ENCODE data around the gene DPYSL5.

Gene DPYSL5

DNA sequence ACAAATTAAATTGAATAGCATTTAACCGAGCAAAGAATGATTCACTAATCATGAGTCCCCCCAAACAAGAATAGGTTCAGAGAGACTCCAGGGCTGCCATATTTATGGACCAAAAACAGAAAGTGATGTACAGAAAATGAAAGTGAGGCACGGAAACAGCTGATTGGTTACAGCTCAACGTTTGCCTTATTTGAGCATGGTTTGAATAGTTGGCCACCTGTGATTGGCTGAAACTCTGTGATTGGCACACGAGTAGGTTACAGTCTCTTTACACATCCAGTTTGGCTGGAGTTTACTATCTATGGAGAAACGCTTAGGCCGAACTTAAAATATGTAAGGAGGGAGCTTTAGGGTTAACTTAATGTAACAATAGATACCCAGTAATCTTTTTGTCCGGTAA, 27.0 kb upstream of the DPYSL5 start:
- Mint-ChIP-seq H3K36me3 (no peaks in the 10 kb centered on the region), H3K27ac (no peak overlapping the region), H3K9me3 (ENCODE audit: low read depth) (no peaks in the 10 kb centered on the region), H3K4me1 (ENCODE audit: low read depth) (no peaks in the 10 kb centered on the region), H3K27me3 (peaks cover 2% of the 10 kb centered on the region), H3K4me3 (no peak overlapping the region)

DNA sequence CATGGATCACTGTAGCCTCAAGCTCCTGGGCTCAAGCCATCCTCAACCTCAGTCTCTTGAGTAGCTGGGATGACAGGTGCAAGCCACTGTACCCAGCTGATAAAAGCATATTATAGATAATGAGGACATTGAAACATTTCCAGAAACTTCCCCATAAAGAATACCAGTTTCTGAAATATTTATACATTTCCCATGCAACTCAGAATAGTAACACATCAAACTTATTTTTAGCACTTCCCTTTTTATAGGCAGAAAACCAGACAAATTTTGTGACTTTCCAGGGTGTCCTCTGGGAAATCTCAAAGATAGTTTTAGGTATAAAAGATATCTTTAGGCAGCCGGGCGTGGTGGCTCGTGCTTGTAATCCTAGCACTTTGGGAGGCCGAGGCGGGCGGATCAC, 25.1 kb upstream of the DPYSL5 start:
- Mint-ChIP-seq H3K36me3 (no peaks in the 10 kb centered on the region), H3K27me3 (no peaks in the 10 kb centered on the region), H3K4me1 (ENCODE audit: low read depth) (no peaks in the 10 kb centered on the region), H3K9me3 (ENCODE audit: low read depth) (no peaks in the 10 kb centered on the region), H3K27ac (no peak overlapping the region), H3K4me3 (no peak overlapping the region)

DNA sequence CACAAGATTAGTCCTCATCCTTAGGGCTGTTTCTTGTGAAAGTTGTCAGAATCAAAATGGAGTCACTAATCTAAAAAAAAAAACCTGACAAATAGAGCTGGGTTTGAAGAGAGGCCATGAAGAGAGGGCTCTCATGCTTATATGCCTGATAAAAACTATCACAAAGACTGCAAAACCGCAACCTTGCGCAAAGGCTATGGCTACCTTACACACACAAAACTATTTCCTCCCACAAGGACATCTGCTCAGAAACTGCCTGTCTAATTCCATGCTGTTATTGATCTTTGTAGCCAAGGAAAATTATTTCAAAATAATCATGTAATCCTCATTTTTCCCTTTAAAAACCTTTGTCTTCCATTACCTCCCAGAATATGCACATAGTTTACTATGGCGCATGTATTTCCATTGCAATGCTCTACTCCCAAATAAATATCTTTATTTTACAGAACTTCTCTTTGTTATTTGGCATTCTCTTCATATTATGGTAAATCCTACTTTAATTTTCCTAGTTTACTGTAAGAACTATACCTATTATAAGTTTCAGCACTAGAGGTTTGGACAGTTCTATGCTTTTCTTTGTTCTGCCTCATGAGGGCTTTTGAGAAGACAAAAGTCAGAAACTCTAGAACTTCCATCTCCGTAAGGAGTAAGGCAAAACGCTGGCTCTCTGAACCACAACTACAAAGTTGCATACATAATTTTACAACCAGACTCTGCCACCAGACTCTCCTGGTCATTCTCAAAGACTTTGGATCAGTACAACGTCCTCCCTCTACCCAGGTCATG, 9.6 kb upstream of the DPYSL5 start:
- peaks cover 17% of the 10 kb centered on the region for H3K27me3 Mint-ChIP-seq
- H3K36me3 Mint-ChIP-seq: no peaks in the 10 kb centered on the region
- no peaks in the 10 kb centered on the region for H3K9me3 Mint-ChIP-seq (ENCODE audit: low read depth)
- H3K4me3 Mint-ChIP-seq: no peak overlapping the region
- H3K4me1 Mint-ChIP-seq (ENCODE audit: low read depth): no peaks in the 10 kb centered on the region
- no peak overlapping the region for H3K27ac Mint-ChIP-seq

DNA sequence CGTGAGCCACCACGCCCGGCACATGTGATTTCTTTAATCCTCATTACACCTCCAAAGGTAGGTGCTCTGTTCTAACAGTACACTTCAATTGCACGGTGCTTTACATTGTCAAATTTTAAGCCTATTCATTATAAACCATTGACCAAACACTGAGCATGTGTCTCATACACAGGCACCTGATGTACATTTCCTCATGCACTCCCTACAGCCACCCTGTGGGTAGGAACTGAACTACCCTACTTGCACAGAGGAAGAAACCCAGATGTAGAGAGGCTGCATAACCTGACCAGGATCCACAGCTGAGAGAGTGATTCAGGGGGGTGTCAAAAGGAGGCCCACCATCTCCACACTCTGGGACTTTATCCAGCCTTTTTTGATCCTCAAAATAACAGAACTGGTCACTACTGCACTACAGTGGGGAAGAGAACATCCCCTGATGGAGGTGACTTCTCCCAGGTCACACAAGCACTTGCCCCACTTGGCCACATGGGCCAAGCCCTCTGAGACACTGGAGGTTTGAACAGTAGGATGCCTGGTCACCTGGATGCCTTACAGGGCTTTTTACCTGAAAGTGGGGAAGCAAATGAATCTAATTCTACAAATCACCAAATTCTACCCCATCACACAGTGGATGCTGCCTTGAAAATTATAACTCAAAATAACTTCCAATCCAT, 6.9 kb upstream of the DPYSL5 start:
- H3K9me3 Mint-ChIP-seq (ENCODE audit: low read depth): no peaks in the 10 kb centered on the region

DNA sequence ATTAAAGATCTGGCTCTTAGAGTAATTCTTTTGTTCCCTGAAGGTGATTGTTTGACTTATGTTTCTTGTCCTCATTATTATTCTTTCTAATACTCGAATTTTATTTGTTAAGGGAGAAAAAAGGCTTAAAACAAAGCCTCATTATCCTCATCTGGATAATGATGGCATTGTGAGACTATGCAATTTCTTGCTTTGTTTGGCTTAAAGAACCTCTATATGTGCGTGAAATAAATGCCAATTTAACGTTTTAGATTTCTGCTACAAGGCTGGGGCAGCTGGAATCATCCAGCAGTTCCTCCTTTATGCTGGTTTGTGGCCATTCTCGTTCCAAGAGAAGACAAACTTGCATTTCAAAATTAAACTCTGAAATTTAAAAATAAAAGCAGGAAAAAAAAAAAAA, 4.9 kb upstream of the DPYSL5 start:
- Mint-ChIP-seq H3K36me3 (no peaks in the 10 kb centered on the region), H3K4me3 (no peak overlapping the region), H3K27me3 (peaks cover 26% of the 10 kb centered on the region), H3K9me3 (ENCODE audit: low read depth) (no peaks in the 10 kb centered on the region), H3K4me1 (ENCODE audit: low read depth) (peaks cover 8% of the 10 kb centered on the region), H3K27ac (no peak overlapping the region)

More for the DNA sequence above, 6.9 kb upstream of the DPYSL5 start:
- H3K4me1 Mint-ChIP-seq (ENCODE audit: low read depth): no peaks in the 10 kb centered on the region
- no peak overlapping the region for H3K4me3 Mint-ChIP-seq
- H3K36me3 Mint-ChIP-seq: no peaks in the 10 kb centered on the region
- H3K27me3 Mint-ChIP-seq: peaks cover 24% of the 10 kb centered on the region
- no peak overlapping the region for H3K27ac Mint-ChIP-seq

DNA sequence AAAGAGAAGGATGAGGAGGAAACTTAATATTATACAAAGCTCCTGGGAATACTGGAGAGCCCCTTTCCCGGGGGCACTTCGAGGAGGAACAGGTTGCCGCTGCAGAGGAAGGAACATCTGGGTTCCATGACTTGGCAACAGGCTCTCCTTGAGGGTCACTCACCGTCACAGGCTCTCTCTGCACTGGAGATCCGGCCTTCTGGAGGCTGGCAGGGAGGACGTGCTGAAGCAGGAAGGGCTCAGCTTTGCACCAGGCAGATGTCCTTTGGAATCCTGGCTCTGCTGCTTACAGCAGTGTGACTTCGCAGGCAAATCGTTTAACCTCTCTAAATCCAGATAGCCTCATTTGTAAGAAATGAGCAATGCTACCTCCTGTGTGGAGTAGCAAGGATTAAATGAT, 2.9 kb upstream of the DPYSL5 start:
- Mint-ChIP-seq H3K4me3 (no peak overlapping the region), H3K36me3 (no peaks in the 10 kb centered on the region), H3K4me1 (ENCODE audit: low read depth) (peaks cover 9% of the 10 kb centered on the region), H3K27me3 (peaks cover 22% of the 10 kb centered on the region), H3K27ac (no peak overlapping the region), H3K9me3 (ENCODE audit: low read depth) (no peaks in the 10 kb centered on the region)

DNA sequence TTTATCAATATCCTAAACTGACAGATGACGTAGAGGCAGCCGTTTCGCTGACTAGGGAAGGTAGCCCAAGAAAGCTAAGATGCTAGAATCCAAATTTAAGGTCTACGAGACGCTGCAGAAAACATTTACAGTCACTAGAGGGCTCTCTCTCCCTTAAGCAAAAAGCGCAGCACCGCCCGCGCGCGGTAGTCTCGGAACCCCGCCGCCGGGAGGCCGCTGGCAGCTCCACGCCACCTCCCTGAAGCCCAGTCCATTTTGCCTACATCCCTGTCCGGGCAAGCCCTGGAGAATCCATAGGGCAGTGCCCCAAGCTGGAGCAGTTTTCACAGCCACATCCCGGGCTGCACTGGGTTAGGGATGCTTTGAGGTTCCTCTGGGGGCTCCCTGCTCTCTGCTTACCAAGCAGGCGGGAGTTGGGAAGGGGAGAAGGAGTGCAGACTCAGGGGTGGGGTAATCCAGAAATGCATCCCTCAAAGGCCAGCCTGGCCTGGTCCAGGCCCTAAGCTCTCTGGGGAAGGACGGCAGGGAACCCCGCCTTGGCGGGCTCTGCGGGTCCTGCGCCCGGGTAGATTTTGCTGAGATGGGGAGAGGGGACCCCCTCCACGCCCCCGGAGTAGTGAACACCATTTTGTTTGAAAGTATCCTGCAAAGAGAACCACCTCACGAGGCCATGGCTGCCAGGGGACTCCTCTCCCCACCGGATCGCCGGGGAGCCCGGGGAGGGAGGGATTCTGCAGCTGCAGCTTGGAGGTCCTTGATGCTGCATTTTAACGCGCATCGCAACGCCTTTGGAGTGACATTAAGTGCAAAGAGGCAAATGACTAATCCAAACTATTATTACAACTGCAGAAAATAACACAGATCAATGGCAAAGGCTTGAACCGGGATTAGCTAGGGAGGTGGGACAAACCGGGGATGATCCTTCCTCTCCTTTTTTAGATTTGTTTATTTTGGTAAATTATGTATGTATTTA, 1.3 kb upstream of the DPYSL5 start:
- H3K27me3 Mint-ChIP-seq: peaks cover 26% of the 10 kb centered on the region
- H3K36me3 Mint-ChIP-seq: no peaks in the 10 kb centered on the region

DNA sequence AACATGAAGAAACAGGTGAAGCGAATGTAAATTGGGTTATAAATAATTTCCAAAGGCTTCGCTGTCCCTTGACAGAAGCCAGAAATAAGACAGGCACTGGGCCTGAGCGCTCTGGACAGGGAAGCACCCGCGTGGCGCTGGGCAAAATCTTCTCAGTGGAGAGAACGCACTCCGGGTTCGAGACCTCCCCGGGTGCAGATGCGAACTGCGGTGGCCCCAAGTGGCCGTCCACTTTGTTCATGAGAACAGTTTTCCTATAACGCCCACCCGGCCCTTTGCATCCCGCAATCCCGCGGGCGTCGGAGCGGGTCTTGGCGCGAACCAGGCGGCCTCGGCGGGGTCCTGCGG, 651 bp upstream of the DPYSL5 start:
- Mint-ChIP-seq H3K4me1 (ENCODE audit: low read depth) (peaks cover 9% of the 10 kb centered on the region), H3K4me3 (peak overlapping the region; percentile 79), H3K36me3 (no peaks in the 10 kb centered on the region), H3K9me3 (ENCODE audit: low read depth) (no peaks in the 10 kb centered on the region), H3K27me3 (peaks cover 25% of the 10 kb centered on the region), H3K27ac (no peak overlapping the region)

More for the DNA sequence above, 1.3 kb upstream of the DPYSL5 start:
- Mint-ChIP-seq H3K27ac (no peak overlapping the region), H3K4me1 (ENCODE audit: low read depth) (peaks cover 9% of the 10 kb centered on the region), H3K4me3 (peak overlapping the region; percentile 79), H3K9me3 (ENCODE audit: low read depth) (no peaks in the 10 kb centered on the region)

DNA sequence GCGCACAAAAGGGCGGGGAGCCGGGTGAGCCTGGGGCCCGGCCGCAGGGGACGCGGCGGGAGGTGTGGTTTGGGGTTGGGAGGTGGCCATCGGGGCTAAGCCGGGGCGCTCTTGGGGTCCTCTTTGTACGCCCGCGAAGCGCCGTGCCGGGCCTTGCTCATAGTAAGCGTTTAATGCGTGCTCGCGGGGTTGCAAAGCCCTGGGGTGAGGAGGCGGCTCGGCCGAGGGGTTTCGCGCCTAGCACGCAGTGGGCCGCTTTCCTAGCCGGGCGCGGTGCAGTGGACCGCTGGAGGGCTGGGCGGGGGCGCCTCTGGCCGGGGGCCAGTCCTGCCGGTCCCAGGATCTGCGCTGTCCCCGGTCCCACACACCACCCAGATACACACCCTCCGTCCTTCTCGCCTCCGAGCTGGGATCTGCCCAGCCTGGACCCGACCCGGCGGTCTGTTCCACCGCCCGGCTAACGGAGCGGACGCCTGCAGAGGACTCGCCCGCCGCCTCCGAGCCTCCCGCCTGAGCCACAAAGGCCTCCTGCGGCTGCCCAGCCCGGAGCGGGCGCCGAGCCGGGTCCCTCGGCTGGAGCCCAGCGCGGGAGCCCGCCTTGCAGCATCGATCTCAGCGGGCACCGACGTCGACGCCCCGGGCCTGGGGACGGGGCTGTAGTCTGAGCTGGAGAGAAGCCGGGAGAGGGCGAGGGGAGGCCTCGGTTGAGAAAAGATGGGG, 564 bp downstream of the DPYSL5 start:
- Mint-ChIP-seq H3K9me3 (ENCODE audit: low read depth) (no peaks in the 10 kb centered on the region), H3K27ac (no peak overlapping the region), H3K27me3 (peaks cover 26% of the 10 kb centered on the region), H3K4me1 (ENCODE audit: low read depth) (peaks cover 9% of the 10 kb centered on the region), H3K36me3 (no peaks in the 10 kb centered on the region), H3K4me3 (peak overlapping the region; percentile 70)

DNA sequence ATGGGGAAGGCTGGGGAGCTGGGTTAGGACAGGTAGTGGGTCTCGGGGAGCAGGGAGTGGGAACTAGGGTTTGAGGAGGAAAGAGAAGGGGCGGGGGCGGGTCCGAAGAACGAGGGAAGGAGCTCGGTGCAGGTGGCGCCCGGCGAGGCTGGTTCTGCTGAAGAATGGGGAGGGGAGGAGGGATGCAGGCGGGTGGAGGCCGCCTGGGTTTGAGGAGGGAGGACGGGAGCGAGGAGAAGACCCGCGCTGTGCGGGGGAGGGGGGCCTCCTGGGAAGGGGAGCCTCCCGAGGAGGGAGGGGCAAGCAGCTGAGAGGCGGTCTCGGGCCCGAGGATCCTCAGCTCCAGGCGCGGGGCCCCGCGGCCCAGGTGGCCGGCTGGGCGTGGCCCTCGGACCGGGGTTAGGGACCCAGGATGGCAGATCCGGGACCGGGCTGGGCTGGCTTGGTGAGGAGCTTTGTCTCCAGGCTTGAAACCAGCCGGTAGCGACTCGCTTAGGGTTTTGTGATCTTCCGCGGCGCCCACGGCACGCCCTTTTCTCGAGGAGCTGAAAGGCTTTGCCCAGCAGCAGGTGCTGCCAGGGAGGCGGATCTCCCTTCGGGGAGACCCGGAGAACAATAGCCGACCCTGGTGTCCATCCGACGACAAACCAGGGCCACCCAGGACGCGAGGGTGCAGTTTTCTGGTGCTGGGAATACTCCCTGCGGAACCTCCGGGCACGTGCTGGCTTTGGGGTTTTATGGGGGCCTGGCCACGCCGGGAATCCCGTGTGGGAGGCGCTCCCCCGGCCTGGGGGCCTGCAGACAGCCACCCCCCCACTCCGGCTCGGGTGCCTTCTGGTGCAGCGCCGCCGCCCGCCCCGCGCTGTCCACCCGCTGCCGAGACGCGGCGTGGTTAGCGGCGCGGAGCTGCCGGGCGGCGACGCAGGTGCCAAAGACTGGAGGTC, 1.4 kb downstream of the DPYSL5 start:
- no peaks in the 10 kb centered on the region for H3K9me3 Mint-ChIP-seq (ENCODE audit: low read depth)
- H3K27me3 Mint-ChIP-seq: peaks cover 24% of the 10 kb centered on the region
- peaks cover 9% of the 10 kb centered on the region for H3K4me1 Mint-ChIP-seq (ENCODE audit: low read depth)
- H3K4me3 Mint-ChIP-seq: peak overlapping the region; percentile 70
- H3K36me3 Mint-ChIP-seq: no peaks in the 10 kb centered on the region
- no peak overlapping the region for H3K27ac Mint-ChIP-seq

DNA sequence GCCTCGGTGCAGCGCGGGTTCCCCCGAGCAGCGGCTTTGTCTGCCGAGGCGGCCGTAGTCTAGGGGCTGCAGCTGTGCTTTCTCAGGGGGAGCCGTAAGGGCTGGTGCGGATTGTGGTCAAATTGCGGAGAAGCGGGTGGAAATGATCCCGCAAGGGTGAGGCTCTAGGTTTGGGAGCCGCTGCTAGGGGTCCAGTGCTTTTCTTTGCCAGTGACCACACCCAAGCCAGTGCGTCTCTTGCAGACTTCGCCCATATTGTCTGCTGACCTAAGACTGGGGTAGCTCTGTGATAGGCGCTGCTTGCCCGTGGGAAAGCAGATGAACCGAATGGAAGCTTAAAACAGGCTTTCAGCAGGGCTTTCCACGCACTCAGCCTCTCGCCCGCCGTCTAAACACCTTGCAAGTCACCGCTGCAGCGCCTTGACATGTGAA, 2.1 kb downstream of the DPYSL5 start:
- Mint-ChIP-seq H3K36me3 (no peaks in the 10 kb centered on the region), H3K9me3 (ENCODE audit: low read depth) (no peaks in the 10 kb centered on the region), H3K4me1 (ENCODE audit: low read depth) (peaks cover 9% of the 10 kb centered on the region), H3K27me3 (peaks cover 24% of the 10 kb centered on the region), H3K4me3 (peak overlapping the region; percentile 51), H3K27ac (no peak overlapping the region)

DNA sequence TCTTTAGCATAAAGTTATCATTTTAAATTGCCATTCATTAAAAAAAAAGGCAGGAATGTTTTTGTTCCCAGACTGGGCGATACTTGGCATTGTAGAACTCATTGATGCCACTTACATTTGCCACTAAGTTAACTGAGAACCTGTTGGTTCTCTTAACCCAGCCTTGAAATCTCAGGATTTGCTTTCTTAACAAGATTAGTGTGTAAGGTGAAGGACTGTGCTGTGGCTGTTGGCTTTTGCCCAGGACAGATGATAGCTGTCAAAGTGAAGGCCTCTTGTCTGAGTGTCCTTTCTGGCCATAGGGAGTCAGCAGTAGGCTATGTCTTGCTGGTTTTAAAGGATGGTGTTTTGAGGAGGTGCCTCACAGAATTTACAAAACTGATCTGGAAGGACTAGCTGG, 2.6 kb downstream of the DPYSL5 start:
- Mint-ChIP-seq H3K36me3 (no peaks in the 10 kb centered on the region), H3K9me3 (ENCODE audit: low read depth) (no peaks in the 10 kb centered on the region), H3K4me1 (ENCODE audit: low read depth) (peaks cover 10% of the 10 kb centered on the region), H3K27me3 (peaks cover 22% of the 10 kb centered on the region), H3K27ac (no peak overlapping the region), H3K4me3 (peak overlapping the region; percentile 17)

DNA sequence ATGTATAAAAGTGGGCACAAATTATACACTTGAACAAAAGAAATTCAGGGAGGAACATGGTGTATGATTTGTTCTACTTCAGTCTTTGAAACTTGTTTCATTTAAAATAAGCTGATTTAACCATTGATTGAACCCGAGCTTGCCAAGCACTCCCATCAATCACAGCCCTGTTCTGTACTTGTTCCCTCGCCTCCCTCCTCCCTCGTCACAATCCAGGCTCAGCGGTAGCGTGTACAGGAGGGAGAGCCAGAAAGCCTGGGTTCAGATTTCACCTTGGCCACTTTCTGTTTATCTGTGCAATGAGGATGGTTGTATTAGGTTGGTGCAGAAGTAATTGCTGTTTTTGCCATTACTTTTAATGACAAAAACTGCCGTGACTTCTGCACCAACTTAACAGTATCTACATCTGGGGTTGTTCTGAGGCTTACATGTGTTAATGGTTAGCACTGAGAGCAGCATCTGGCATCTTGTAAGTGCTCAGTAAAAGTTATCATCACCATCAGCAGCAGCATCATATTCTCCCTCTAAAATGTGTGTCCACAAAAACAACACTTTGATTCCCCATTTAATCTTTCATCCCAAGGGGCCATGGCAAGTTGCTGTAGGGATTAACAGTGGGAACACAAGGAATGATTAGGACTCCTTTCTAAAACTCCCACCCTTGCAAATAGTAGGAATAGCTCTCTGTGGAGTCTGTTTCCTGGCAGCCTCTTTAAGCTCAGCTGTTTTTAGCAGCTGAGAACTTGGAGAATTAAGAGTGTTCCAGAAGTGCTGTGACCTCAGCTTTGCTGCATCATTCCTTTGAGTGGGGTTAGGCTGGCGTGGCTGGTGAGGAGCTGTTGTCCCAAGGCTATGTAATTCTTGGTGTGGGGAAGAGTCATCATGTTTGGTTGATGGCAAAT, 4.7 kb downstream of the DPYSL5 start:
- peaks cover 14% of the 10 kb centered on the region for H3K27me3 Mint-ChIP-seq
- H3K4me3 Mint-ChIP-seq: no peak overlapping the region
- peaks cover 2% of the 10 kb centered on the region for H3K4me1 Mint-ChIP-seq (ENCODE audit: low read depth)
- H3K27ac Mint-ChIP-seq: no peak overlapping the region
- H3K9me3 Mint-ChIP-seq (ENCODE audit: low read depth): no peaks in the 10 kb centered on the region
- no peaks in the 10 kb centered on the region for H3K36me3 Mint-ChIP-seq

All from activated naive CD8-positive, alpha-beta T cell (primary cell).